K562 (cell line): Measurements from ENCODE around the gene LAIR2. TPM values are rescaled to one million over a fixed set of nuclear protein-coding genes. Genes with fewer than 3 reads are reported as not detected.

Source experiments
- AFF1 ChIP-seq, 2 experiments: fragments of 450-650 bp; IDR thresholded peaks; 2 replicates each; pipeline ENCODE4 v1.6.1; 2018; ENCODE audit warnings: mild to moderate bottlenecking in 2 of 2, low read depth in 1 of 2; ENCODE audit not compliant: partially characterized antibody in 2 of 2
- ATF4 ChIP-seq: fragments of 450-650 bp; formaldehyde crosslinking; IDR thresholded peaks from 2 replicates; pipeline ENCODE4 v1.4.0; 2022; ENCODE audit warnings: mild to moderate bottlenecking, moderate library complexity
- BACH1 ChIP-seq: fragments of 200-800 bp; sonication (Bioruptor generic); IDR thresholded peaks from 2 replicates; pipeline ENCODE4 v1.6.1; 2016; ENCODE audit warnings: missing genetic modification characterization, missing compliant biosample characterization
- COPS2 ChIP-seq: fragments of 450-650 bp; conservative IDR thresholded peaks from 2 replicates; pipeline ENCODE4 v1.6.1; 2016; ENCODE audit warnings: mild to moderate bottlenecking, moderate library complexity
- CREB1 ChIP-seq, 2 experiments: sonication (generic) in 1 of 2; formaldehyde crosslinking in 1 of 2; IDR thresholded peaks; 2 replicates each; pipeline versions ENCODE4 v1.6.1 to v1.8.0; 2012 to 2022; ENCODE audit warnings: inconsistent platforms in 1 of 2, mild to moderate bottlenecking in 1 of 2, missing genetic modification reagents in 1 of 2, moderate library complexity in 1 of 2
- DNMT1 ChIP-seq: fragments of 450-650 bp; IDR thresholded peaks from 2 replicates; pipeline ENCODE4 v1.6.1; 2016; ENCODE audit warnings: antibody characterized with exemption, mild to moderate bottlenecking
- EP300 ChIP-seq: IDR thresholded peaks from 2 replicates; pipeline ENCODE4 v1.6.1; 2012; ENCODE audit warnings: low read length, improper control_type of control experiment
- FOS ChIP-seq: IDR thresholded peaks from 3 replicates; pipeline ENCODE4 v1.6.1; 2011; ENCODE audit not compliant: insufficient read length; ENCODE audit errors: extremely low read depth
- HDAC1 ChIP-seq, 2 experiments: fragments of 450-650 bp; IDR thresholded peaks; 2 replicates each; pipeline ENCODE4 v1.6.1; 2016 to 2017; ENCODE audit warnings: inconsistent platforms in 1 of 2, mild to moderate bottlenecking in 1 of 2, moderate library complexity in 1 of 2
- KDM5B ChIP-seq: fragments of 200-600 bp; sonication (generic); IDR thresholded peaks from 2 replicates; pipeline ENCODE4 v1.6.1; 2012; ENCODE audit warnings: low read depth, mild to moderate bottlenecking, moderate library complexity, low read length, control low read depth, inconsistent platforms; ENCODE audit not compliant: insufficient replicate concordance
- LARP7 ChIP-seq: fragments of 450-650 bp; IDR thresholded peaks from 2 replicates; pipeline ENCODE4 v1.6.1; 2016
- MEF2A ChIP-seq: IDR thresholded peaks from 2 replicates; pipeline ENCODE4 v1.6.1; 2011; ENCODE audit warnings: low read depth, mild to moderate bottlenecking, low read length, moderate library complexity; ENCODE audit not compliant: control insufficient read depth
- MEIS2 ChIP-seq: fragments of 450-650 bp; IDR thresholded peaks from 2 replicates; pipeline ENCODE4 v1.6.1; 2014; ENCODE audit warnings: mild to moderate bottlenecking; ENCODE audit not compliant: partially characterized antibody
- MYBL2 ChIP-seq, 2 experiments: fragments of 450-650 bp in 1 of 2; sonication (generic) in 1 of 2; formaldehyde crosslinking in 1 of 2; IDR thresholded peaks; 2 replicates each; pipeline versions ENCODE4 v1.6.1 to v1.8.1; 2017 to 2022; ENCODE audit warnings: borderline replicate concordance in 1 of 2, inconsistent platforms in 1 of 2, low read depth in 1 of 2, mild to moderate bottlenecking in 1 of 2, missing genetic modification reagents in 1 of 2, moderate library complexity in 1 of 2
- NR2C2 ChIP-seq, 2 experiments: fragments of 200-800 bp in 1 of 2; sonication (Bioruptor generic) in 1 of 2; sonication (generic) in 1 of 2; formaldehyde crosslinking in 1 of 2; IDR thresholded peaks; 2 replicates each; pipeline versions ENCODE4 v1.6.1 to v1.8.0; 2016 to 2022; ENCODE audit warnings: mild to moderate bottlenecking in 1 of 2, missing compliant biosample characterization in 1 of 2, missing genetic modification characterization in 1 of 2, missing genetic modification reagents in 1 of 2
- POLR2G ChIP-seq: fragments of 200-400 bp; formaldehyde crosslinking; IDR thresholded peaks from 2 replicates; pipeline ENCODE4 v1.6.1; 2017; ENCODE audit warnings: low read depth, mild to moderate bottlenecking, antibody characterized with exemption, low read length, moderate library complexity
- POLR3G ChIP-seq: IDR thresholded peaks from 2 replicates; pipeline ENCODE4 v1.6.1; 2011; ENCODE audit not compliant: insufficient read length, insufficient replicate concordance; ENCODE audit errors: extremely low read depth
- RFX5 ChIP-seq: IDR thresholded peaks from 2 replicates; pipeline ENCODE4 v1.6.1; 2011; ENCODE audit warnings: low read depth, mild to moderate bottlenecking, improper control_type of control experiment, low read length
- ZC3H8 ChIP-seq: fragments of 450-650 bp; IDR thresholded peaks from 2 replicates; pipeline ENCODE4 v1.6.1; 2017
- ZNF24 ChIP-seq: fragments of 450-650 bp; IDR thresholded peaks from 2 replicates; pipeline ENCODE4 v1.6.1; 2016
- ZNF655 ChIP-seq: fragments of 250-450 bp; sonication (Bioruptor Pico); IDR thresholded peaks from 2 replicates; pipeline ENCODE4 v1.5.0; 2021
- ZNF766 ChIP-seq: fragments of 200-800 bp; sonication (Bioruptor generic); conservative IDR thresholded peaks from 2 replicates; pipeline ENCODE4 v1.6.1; 2016; ENCODE audit warnings: missing genetic modification characterization, missing compliant biosample characterization
- polyA plus RNA-seq, 8 experiments: library from polyadenylated mRNA; depleted of rRNA in 4 of 8; stranded (reverse) in 5 of 8; unstranded in 3 of 8; fragments of >200 nt; fragmentation: Nextera tagmentation in 2 of 8; fragmentation: Illumina TruSeq in 1 of 8; extraction: Ambion mirVana in 2 of 8; extraction: Trizol in 1 of 8; gene quantifications; 2 replicates each; pipeline versions ENCODE4 v1.2.1 to v1.2.3, GENCODE V29; 2011 to 2014; ENCODE audit warnings: inconsistent platforms in 1 of 8, missing spikeins in 1 of 8
- total RNA-seq, 7 experiments: library from RNA; depleted of rRNA in 6 of 7; stranded (reverse); fragments of >200 nt in 6 of 7; fragmentation: Illumina TruSeq in 2 of 7; extraction: Trizol in 2 of 7; gene quantifications; 2 replicates each; pipeline versions ENCODE4 v1.2.1 to v1.2.3, GENCODE V29; 2011 to 2021; ENCODE audit warnings: low replicate concordance in 1 of 7

Gene LAIR2
- total and polyA plus RNA-seq, 9 of the 15 experiments (the other 6 are each of a cell fraction or from before 2014, with no cell fraction given): not detected

- no peak for TF ChIP-seq BACH1 (tag)
- no peak for TF ChIP-seq POLR3G
- no peak for TF ChIP-seq AFF1 (IDR thresholded peaks at IDR 0.05; ENCODE audit: low read depth in 1 of 2, partially characterized antibody in 2 of 2)
- no peak for TF ChIP-seq RFX5
- no peak for TF ChIP-seq MEIS2
- no peak for TF ChIP-seq HDAC1 (IDR thresholded peaks at IDR 0.05)
- TF ChIP-seq ZC3H8: no peak
- TF ChIP-seq ZNF655: no peak
- TF ChIP-seq CREB1 (IDR thresholded peaks at IDR 0.05): no peak
- no peak for TF ChIP-seq CREB1 (CRISPR knock-in tag; IDR thresholded peaks at IDR 0.05)
- no peak for TF ChIP-seq MEF2A
- peak; percentile 83 for TF ChIP-seq POLR2G
- TF ChIP-seq COPS2: no peak
- TF ChIP-seq ZNF766 (CRISPR knock-in tag): no peak
- TF ChIP-seq ATF4: no peak
- TF ChIP-seq EP300: no peak
- TF ChIP-seq DNMT1: no peak
- TF ChIP-seq KDM5B: no peak
- no peak for TF ChIP-seq MYBL2 (IDR thresholded peaks at IDR 0.05; ENCODE audit: low read depth)
- TF ChIP-seq MYBL2 (CRISPR knock-in tag; IDR thresholded peaks at IDR 0.05; ENCODE audit: borderline replicate concordance): no peak
- TF ChIP-seq FOS: no peak
- TF ChIP-seq ZNF24: no peak
- no peak for TF ChIP-seq NR2C2 (CRISPR knock-in tag; IDR thresholded peaks at IDR 0.05)
- TF ChIP-seq NR2C2 (tag; IDR thresholded peaks at IDR 0.05): no peak
- TF ChIP-seq LARP7: no peak
Measured at GRCh38 chr19:54462655-54463530, 39.7 kb upstream of the LAIR2 start (continued).
